Epithelial cell of esophagus (primary cell): ENCODE results near the gene U2SURP.
A peak's percentile ranks its signal among the peaks of the same experiment; 100 is the strongest.

Experiments
- DNase-seq: peaks from one replicate; pipeline ENCODE4 v3.0.0; 2010; ENCODE audit warnings: low read depth
- H3K4me3 ChIP-seq: 2 replicates; pipeline ENCODE4 v1.5.1; 2011; ENCODE audit warnings: mild to moderate bottlenecking, low read length, control low read depth
- CTCF ChIP-seq: IDR thresholded peaks from 2 replicates; pipeline ENCODE4 v1.5.1; 2011; ENCODE audit warnings: low read depth, mild to moderate bottlenecking, low read length, control low read depth, inconsistent platforms; ENCODE audit not compliant: insufficient read depth; ENCODE audit errors: missing control alignments

Gene U2SURP

GRCh38 chr3:143063018-143063417, 61.6 kb downstream of the U2SURP start:
- TF ChIP-seq CTCF = no peak
- no peak for DNase-seq
- H3K4me3 ChIP-seq = no peak overlapping the region

- no peak for DNase-seq
- no peak overlapping the region for H3K4me3 ChIP-seq
- TF ChIP-seq CTCF = no peak
Measured at GRCh38 chr3:143064777-143065176, 63.4 kb downstream of the U2SURP start.

- TF ChIP-seq CTCF = no peak
- no peak overlapping the region for H3K4me3 ChIP-seq
- no peak for DNase-seq
Measured at GRCh38 chr3:143065364-143065763, 64.0 kb downstream of the U2SURP start.

GRCh38 chr3:143066033-143066432, 64.7 kb downstream of the U2SURP start:
- H3K4me3 ChIP-seq = no peak overlapping the region
- TF ChIP-seq CTCF = no peak
- no peak for DNase-seq

GRCh38 chr3:143067201-143067600, 65.8 kb downstream of the U2SURP start:
- DNase-seq = no peak
- TF ChIP-seq CTCF = no peak

GRCh38 chr3:143068059-143068458, 66.7 kb downstream of the U2SURP start:
- H3K4me3 ChIP-seq = no peak overlapping the region
- no peak for TF ChIP-seq CTCF
- no peak for DNase-seq

More at GRCh38 chr3:143067201-143067600, 65.8 kb downstream of the U2SURP start:
- H3K4me3 ChIP-seq = no peak overlapping the region

GRCh38 chr3:143070977-143071551, 69.7 kb downstream of the U2SURP start:
- TF ChIP-seq CTCF = peak; percentile 21
- no peak overlapping the region for H3K4me3 ChIP-seq
- peak; percentile 81 for DNase-seq
